HUES48 (cell line): ENCODE results near the gene ZFHX3.

Experiments
- H3K27ac ChIP-seq: one replicate; pipeline ENCODE4 v1.7.0; 2013; ENCODE audit warnings: low read depth, low read length, inconsistent platforms
- H3K27me3 ChIP-seq: 2 replicates; pipeline ENCODE4 v1.6.1; 2013; ENCODE audit warnings: mild to moderate bottlenecking, low read length; ENCODE audit not compliant: control insufficient read depth, insufficient read depth
- H3K36me3 ChIP-seq: 2 replicates; pipeline ENCODE4 v1.6.1; 2013; ENCODE audit warnings: low read length; ENCODE audit not compliant: control insufficient read depth, insufficient read depth
- H3K4me1 ChIP-seq: 2 replicates; pipeline ENCODE4 v1.6.1; 2013; ENCODE audit warnings: mild to moderate bottlenecking, low read length; ENCODE audit not compliant: control insufficient read depth, insufficient read depth
- H3K4me3 ChIP-seq: 2 replicates; pipeline ENCODE4 v1.5.1; 2013; ENCODE audit warnings: mild to moderate bottlenecking, low read depth, low read length
- H3K9ac ChIP-seq: 2 replicates; pipeline ENCODE4 v1.6.1; 2013; ENCODE audit warnings: mild to moderate bottlenecking, low read depth, low read length, moderate library complexity
- H3K9me3 ChIP-seq: 2 replicates; pipeline ENCODE4 v1.6.1; 2013; ENCODE audit warnings: low read length; ENCODE audit not compliant: control insufficient read depth, insufficient read depth

ZFHX3 gene

GRCh38 chr16:72915331-72915730 lies 132.6 kb downstream of the ZFHX3 start:
- H3K36me3 ChIP-seq, result no peaks in the 10 kb centered on the region

GRCh38 chr16:72913551-72913950 lies 134.4 kb downstream of the ZFHX3 start:
- H3K27ac ChIP-seq, result no peak overlapping the region
- H3K4me3 ChIP-seq, result no peak overlapping the region
- peaks cover 7% of the 10 kb centered on the region; the same call in 1 of the 2 replicates for H3K4me1 ChIP-seq
- H3K36me3 ChIP-seq, result no peaks in the 10 kb centered on the region
- no peaks in the 10 kb centered on the region for H3K9me3 ChIP-seq
- H3K27me3 ChIP-seq, result no peaks in the 10 kb centered on the region
- H3K9ac ChIP-seq, result no peak overlapping the region

More at GRCh38 chr16:72915331-72915730, 132.6 kb downstream of the ZFHX3 start:
- no peak overlapping the region for H3K4me3 ChIP-seq
- H3K9me3 ChIP-seq, result no peaks in the 10 kb centered on the region
- H3K27ac ChIP-seq, result no peak overlapping the region
- no peaks in the 10 kb centered on the region for H3K27me3 ChIP-seq
- no peak overlapping the region for H3K9ac ChIP-seq
- H3K4me1 ChIP-seq, result peaks cover 7% of the 10 kb centered on the region; the same call in 1 of the 2 replicates

GRCh38 chr16:72911971-72912370 lies 136.0 kb downstream of the ZFHX3 start:
- H3K36me3 ChIP-seq, result no peaks in the 10 kb centered on the region
- no peaks in the 10 kb centered on the region for H3K27me3 ChIP-seq
- H3K27ac ChIP-seq, result no peak overlapping the region
- peaks cover 7% of the 10 kb centered on the region; the same call in 1 of the 2 replicates for H3K4me1 ChIP-seq
- H3K9me3 ChIP-seq, result no peaks in the 10 kb centered on the region
- H3K9ac ChIP-seq, result no peak overlapping the region
- no peak overlapping the region for H3K4me3 ChIP-seq

GRCh38 chr16:72910875-72911274 lies 137.1 kb downstream of the ZFHX3 start:
- no peaks in the 10 kb centered on the region for H3K27me3 ChIP-seq
- H3K4me1 ChIP-seq, result peaks cover 7% of the 10 kb centered on the region; the same call in 1 of the 2 replicates
- no peaks in the 10 kb centered on the region for H3K9me3 ChIP-seq
- H3K9ac ChIP-seq, result no peak overlapping the region
- no peaks in the 10 kb centered on the region for H3K36me3 ChIP-seq
- H3K27ac ChIP-seq, result no peak overlapping the region
- no peak overlapping the region for H3K4me3 ChIP-seq

GRCh38 chr16:72910381-72910780 lies 137.5 kb downstream of the ZFHX3 start:
- H3K27ac ChIP-seq, result no peak overlapping the region
- H3K4me1 ChIP-seq, result peaks cover 7% of the 10 kb centered on the region; the same call in 1 of the 2 replicates
- no peaks in the 10 kb centered on the region for H3K36me3 ChIP-seq
- H3K27me3 ChIP-seq, result no peaks in the 10 kb centered on the region
- no peaks in the 10 kb centered on the region for H3K9me3 ChIP-seq
- H3K9ac ChIP-seq, result no peak overlapping the region
- H3K4me3 ChIP-seq, result no peak overlapping the region

GRCh38 chr16:72909196-72909595 lies 138.7 kb downstream of the ZFHX3 start:
- Histone ChIP-seq H3K27me3 (no peaks in the 10 kb centered on the region), H3K9me3 (no peaks in the 10 kb centered on the region), H3K36me3 (no peaks in the 10 kb centered on the region), H3K9ac (no peak overlapping the region), H3K27ac (no peak overlapping the region), H3K4me3 (no peak overlapping the region), H3K4me1 (peaks cover 7% of the 10 kb centered on the region; the same call in 1 of the 2 replicates)

GRCh38 chr16:72908362-72909167 lies 139.4 kb downstream of the ZFHX3 start:
- Histone ChIP-seq H3K36me3 (no peaks in the 10 kb centered on the region), H3K27me3 (no peaks in the 10 kb centered on the region), H3K9me3 (no peaks in the 10 kb centered on the region), H3K4me1 (peaks cover 7% of the 10 kb centered on the region; the same call in 1 of the 2 replicates), H3K9ac (no peak overlapping the region), H3K27ac (no peak overlapping the region), H3K4me3 (no peak overlapping the region)

- Histone ChIP-seq H3K9ac (no peak overlapping the region), H3K9me3 (no peaks in the 10 kb centered on the region), H3K36me3 (no peaks in the 10 kb centered on the region), H3K4me3 (no peak overlapping the region), H3K27ac (no peak overlapping the region), H3K4me1 (no peaks in the 10 kb centered on the region), H3K27me3 (no peaks in the 10 kb centered on the region)
Measured at GRCh38 chr16:72905581-72905980, 142.3 kb downstream of the ZFHX3 start.

- Histone ChIP-seq H3K36me3 (no peaks in the 10 kb centered on the region), H3K9ac (no peak overlapping the region), H3K9me3 (no peaks in the 10 kb centered on the region), H3K27me3 (no peaks in the 10 kb centered on the region), H3K27ac (no peak overlapping the region), H3K4me1 (no peaks in the 10 kb centered on the region), H3K4me3 (no peak overlapping the region)
Measured at GRCh38 chr16:72903176-72903575, 144.8 kb downstream of the ZFHX3 start.

- H3K36me3 ChIP-seq, result no peaks in the 10 kb centered on the region
Measured at GRCh38 chr16:72902206-72902605, 145.7 kb downstream of the ZFHX3 start.

GRCh38 chr16:72901000-72901627 lies 146.8 kb downstream of the ZFHX3 start:
- H3K9ac ChIP-seq, result no peak overlapping the region
- no peaks in the 10 kb centered on the region for H3K4me1 ChIP-seq
- no peaks in the 10 kb centered on the region for H3K9me3 ChIP-seq
- no peak overlapping the region for H3K4me3 ChIP-seq
- H3K36me3 ChIP-seq, result no peaks in the 10 kb centered on the region
- H3K27ac ChIP-seq, result no peak overlapping the region
- H3K27me3 ChIP-seq, result no peaks in the 10 kb centered on the region

More at GRCh38 chr16:72902206-72902605, 145.7 kb downstream of the ZFHX3 start:
- H3K4me3 ChIP-seq, result no peak overlapping the region
- H3K27me3 ChIP-seq, result no peaks in the 10 kb centered on the region
- H3K4me1 ChIP-seq, result no peaks in the 10 kb centered on the region
- no peak overlapping the region for H3K9ac ChIP-seq
- H3K9me3 ChIP-seq, result no peaks in the 10 kb centered on the region
- H3K27ac ChIP-seq, result no peak overlapping the region
